Body of pancreas (tissue), 4 donors: ENCODE measurements around the gene SPATA46.

Experiments
- POLR2A ChIP-seq, 3 donors: fragments of 450-650 bp; IDR thresholded peaks; one replicate each; pipeline ENCODE4 v1.6.1; 2016; ENCODE audit warnings: antibody characterized with exemption in 3 of 3, mild to moderate bottlenecking in 2 of 3
- TF ChIP-seq, protein P1 (sequence below), 7 experiments: fragments of 450-650 bp in 4 of 7; fragments of 200-600 bp in 3 of 7; sonication (generic) in 3 of 7; IDR thresholded peaks; one replicate each; pipeline ENCODE4 v1.5.1; 2016 to 2019; ENCODE audit warnings: antibody characterized with exemption in 7 of 7

- TF ChIP-seq, protein P1, sequence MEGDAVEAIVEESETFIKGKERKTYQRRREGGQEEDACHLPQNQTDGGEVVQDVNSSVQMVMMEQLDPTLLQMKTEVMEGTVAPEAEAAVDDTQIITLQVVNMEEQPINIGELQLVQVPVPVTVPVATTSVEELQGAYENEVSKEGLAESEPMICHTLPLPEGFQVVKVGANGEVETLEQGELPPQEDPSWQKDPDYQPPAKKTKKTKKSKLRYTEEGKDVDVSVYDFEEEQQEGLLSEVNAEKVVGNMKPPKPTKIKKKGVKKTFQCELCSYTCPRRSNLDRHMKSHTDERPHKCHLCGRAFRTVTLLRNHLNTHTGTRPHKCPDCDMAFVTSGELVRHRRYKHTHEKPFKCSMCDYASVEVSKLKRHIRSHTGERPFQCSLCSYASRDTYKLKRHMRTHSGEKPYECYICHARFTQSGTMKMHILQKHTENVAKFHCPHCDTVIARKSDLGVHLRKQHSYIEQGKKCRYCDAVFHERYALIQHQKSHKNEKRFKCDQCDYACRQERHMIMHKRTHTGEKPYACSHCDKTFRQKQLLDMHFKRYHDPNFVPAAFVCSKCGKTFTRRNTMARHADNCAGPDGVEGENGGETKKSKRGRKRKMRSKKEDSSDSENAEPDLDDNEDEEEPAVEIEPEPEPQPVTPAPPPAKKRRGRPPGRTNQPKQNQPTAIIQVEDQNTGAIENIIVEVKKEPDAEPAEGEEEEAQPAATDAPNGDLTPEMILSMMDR (IDR thresholded peaks at IDR 0.05) = no peak
- no peak for TF ChIP-seq POLR2A (IDR thresholded peaks at IDR 0.05)
These were observed 40.3 kb upstream of the SPATA46 start for GRCh38 chr1:162416909-162417308.
